ENCODE measurements around the gene PDE6H.

GRCh38 chr12:15005064-15005463 lies 32.2 kb downstream of the PDE6H start:
- TF ChIP-seq EZH2phosphoT487 (IDR thresholded peaks at IDR 0.05; ENCODE audit: low read depth, severe bottlenecking, unreplicated experiment) (no peak), CTCF (IDR thresholded peaks at IDR 0.05; ENCODE audit: poor library complexity) (no peak), EZH2 (IDR thresholded peaks at IDR 0.05; ENCODE audit: borderline replicate concordance) (no peak)

Measured in hepatocyte (in vitro differentiated cells).